Measurements from ENCODE around the gene SLC29A3.

- no peak for TF ChIP-seq CTCF (optimal IDR thresholded peaks at IDR 0.05 in 1 of 3, IDR thresholded peaks at IDR 0.05 in 1 of 3, conservative IDR thresholded peaks at IDR 0.05 in 1 of 3; ENCODE audit: extremely low read depth in 1 of 3, insufficient read depth in 2 of 3, low read length in 3 of 3)
- TF ChIP-seq EZH2 (IDR thresholded peaks at IDR 0.05; ENCODE audit: low read length) = no peak
These were observed 12.1 kb upstream of the SLC29A3 start for GRCh38 chr10:71306979-71307378.
